HG02571 (cell line): ENCODE measurements around the gene TARM1.
A peak's percentile ranks its signal among the peaks of the same experiment; 100 is the strongest.

Experiments
- ATAC-seq: cut with Tn5 transposase; IDR thresholded peaks from one replicate; pipeline ENCODE4 v1.9.1; 2021; ENCODE audit warnings: mild to moderate bottlenecking, moderate library complexity; ENCODE audit not compliant: unreplicated experiment

The TARM1 gene

DNA sequence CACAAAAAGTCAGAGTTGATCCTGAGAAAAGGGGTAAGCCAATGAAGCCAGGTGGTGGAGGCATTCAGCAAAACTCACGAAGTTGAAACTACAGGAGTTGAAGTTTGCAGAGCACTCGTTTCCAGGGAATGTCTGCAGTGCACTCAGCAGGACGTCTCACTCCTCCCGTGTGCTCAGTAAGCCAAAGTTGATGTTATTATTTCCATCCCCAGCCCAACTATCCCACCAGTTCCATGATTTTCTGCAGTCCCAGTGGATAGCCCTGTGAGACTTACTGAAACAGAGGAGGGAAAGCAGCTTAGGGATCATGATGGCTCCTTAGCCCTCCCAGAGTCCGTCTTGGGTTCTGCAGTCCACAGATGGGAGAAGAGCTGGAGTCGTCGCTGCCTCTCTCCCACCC, at the start of gene TARM1:
TARM1 (minus strand) TSS at position 334 of the 400 bp plus-strand sequence; CDS start at position 309, 25 bp downstream.
- ATAC-seq: no peak

DNA sequence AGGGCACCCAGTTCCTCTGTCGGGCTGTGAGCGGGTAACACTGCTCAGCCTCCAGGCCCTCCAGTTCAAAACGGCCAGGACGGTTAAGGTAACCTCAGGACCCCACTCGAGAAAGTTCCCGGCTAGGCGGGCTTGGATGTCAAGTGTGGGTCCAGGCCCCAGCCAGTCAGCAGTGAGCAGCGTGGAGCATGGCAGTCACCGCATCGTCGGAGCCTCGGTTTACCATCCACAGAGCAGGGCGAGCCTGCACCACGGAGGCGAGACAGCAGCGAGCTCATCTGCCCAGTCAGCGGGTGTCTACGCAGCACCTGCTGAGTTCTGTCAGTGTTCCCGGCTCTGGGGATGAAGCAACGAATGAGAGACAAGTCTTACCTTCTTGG, 48.4 kb upstream of the TARM1 start:
- no peak for ATAC-seq

DNA sequence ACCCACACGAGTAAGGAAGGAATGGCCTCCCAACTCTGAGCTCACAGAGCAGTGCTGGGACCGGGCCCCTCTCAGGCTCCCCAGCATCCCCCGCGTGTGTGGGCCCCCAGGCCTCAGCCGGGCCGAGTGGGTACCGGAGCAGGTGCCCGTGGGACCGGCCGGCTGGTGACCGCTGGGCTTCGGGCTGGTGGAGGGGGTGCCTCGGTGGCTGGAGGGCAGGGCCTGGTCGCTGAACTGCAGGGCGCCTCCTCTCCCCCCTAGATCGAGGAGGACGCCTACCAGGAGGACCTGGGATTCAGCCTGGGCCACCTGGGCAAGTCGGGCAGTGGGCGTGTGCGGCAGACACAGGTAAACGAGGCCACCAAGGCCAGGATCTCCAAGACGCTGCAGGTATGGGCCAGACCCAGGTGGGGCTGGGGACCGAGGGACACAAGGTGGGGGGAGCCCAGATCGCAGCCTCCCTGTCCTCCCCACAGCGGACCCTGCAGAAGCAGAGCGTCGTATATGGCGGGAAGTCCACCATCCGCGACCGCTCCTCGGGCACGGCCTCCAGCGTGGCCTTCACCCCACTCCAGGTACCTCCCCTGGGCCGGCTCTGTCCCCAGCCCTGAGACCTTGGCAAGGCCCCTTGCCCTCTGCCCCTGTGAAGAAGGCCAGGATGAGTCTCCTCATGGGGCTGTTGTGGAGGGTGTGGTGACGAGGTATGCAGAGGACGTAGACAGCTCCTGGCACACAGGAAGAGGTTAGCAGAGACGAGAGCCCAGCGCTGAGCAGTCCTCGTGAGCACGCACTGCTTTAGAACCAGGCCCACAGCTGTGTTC, 47.8 kb upstream of the TARM1 start:
- ATAC-seq: no peak

DNA sequence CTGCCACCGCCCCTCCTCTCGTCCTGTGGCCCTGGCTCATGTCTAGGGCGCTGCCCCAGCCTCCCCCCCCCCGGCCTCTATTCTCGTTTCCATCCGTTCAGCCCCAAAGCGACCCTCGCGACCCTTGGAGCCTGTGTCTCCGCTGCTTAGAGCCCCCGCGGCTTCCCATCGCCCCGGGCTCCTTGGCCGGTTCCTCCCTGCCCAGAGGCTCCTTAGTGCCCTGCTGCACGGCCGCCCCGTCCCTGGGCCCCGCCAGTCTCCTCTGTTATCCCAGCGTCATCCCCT, 47.2 kb upstream of the TARM1 start:
- ATAC-seq: no peak

DNA sequence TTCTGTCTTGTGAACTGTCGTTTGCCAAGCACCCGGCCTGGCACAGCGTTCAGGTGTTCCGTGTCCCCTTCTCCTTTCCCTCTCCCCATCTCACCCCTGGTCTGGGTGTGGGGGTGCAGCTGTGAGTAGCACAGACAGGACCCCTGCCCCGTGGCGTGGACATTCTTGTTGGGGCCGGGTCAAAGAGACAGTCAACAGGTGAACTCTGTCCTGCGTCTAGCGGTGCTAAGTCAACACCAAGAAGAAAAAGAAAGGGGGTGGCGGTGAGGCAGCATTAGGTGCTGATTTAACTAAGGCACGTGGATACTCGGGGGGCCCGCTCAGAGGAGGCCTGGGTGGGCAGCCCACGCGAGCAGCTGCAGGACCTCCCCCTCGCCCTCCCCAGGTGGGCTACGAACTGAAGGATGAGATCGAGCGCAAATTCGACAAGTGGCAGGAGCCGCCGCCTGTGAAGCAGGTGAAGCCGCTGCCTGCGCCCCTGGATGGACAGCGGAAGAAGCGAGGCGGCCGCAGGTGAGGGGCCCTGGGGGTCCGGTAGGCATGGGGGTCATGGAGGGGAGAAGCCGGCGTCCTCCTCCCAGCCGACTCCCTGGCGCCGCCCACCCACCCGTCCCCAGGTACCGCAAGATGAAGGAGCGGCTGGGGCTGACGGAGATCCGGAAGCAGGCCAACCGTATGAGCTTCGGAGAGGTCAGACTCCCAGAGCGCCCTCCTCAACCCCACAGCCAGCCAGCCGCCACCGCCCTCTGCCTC, 46.7 kb upstream of the TARM1 start:
- ATAC-seq: no peak

DNA sequence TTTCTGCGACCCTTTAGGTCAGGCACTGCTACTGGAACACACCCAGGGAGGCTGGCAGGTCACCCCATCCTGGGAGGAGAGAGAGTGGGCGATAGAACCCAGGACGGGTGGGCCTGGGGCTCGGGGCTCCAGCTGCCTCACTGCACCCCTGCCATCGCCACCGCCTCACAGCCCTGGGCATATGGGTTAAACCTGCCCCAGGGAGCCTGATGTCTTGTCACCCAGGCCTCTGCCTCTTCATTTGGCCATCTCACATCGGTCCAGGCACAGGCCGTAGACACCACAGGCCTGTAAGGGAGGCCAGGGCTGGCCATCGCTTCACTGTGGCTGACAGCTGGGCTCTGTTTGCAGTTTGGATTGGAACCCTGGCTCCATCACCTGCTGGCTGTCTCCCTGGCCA, 44.5 kb upstream of the TARM1 start:
- no peak for ATAC-seq

DNA sequence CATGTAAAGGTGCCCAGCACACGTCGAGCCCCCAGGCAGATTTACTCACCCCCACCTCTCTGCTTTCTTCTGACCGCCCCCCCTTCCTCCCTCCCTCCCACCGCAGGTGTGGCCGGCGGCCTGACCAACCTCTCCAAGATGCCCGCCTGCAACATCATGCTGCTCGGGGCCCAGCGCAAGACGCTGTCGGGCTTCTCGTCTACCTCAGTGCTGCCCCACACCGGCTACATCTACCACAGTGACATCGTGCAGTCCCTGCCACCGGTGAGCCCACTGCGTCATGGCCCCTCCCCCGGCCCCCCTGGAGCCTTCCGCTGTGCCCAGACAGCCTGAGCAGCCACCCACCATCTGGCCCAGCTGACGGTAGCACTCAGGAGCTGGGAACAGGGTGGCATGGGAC, 43.2 kb upstream of the TARM1 start:
- no peak for ATAC-seq

DNA sequence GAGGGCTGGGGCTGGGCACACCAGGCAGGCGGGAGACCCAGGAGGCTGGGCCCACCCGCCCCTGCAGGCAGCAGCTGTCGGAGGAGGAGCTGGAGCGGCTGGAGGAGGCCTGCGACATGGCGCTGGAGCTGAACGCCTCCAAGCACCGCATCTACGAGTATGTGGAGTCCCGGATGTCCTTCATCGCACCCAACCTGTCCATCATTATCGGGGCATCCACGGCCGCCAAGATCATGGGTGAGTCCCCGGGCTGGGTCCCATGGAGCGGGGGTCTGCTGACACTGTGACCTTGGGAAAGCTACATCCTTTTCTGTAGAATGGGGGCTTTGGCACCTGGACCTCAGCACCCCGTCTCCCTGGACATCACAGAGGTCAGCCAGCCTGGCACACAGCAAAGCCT, 42.5 kb upstream of the TARM1 start:
- no peak for ATAC-seq

DNA sequence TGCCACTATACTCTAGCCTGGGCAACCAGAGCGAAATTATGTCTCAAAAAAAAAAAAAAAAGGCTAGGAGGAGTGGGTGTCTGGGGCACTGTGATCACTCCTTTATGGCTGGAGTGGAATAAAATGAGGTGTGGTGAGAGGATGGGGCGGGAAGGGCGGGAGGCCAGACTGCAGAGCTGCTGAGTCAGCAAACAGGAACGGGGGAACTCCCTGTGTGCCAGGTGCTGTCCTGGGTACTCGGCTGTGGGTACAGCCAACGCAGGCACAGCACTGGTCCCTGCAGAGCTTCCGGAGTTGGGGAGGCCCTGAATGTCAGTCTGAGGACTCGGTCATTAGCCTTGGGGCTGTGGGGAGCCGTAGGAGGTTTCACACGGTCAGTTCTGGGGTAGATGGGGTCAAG, 40.1 kb upstream of the TARM1 start:
- ATAC-seq: no peak

DNA sequence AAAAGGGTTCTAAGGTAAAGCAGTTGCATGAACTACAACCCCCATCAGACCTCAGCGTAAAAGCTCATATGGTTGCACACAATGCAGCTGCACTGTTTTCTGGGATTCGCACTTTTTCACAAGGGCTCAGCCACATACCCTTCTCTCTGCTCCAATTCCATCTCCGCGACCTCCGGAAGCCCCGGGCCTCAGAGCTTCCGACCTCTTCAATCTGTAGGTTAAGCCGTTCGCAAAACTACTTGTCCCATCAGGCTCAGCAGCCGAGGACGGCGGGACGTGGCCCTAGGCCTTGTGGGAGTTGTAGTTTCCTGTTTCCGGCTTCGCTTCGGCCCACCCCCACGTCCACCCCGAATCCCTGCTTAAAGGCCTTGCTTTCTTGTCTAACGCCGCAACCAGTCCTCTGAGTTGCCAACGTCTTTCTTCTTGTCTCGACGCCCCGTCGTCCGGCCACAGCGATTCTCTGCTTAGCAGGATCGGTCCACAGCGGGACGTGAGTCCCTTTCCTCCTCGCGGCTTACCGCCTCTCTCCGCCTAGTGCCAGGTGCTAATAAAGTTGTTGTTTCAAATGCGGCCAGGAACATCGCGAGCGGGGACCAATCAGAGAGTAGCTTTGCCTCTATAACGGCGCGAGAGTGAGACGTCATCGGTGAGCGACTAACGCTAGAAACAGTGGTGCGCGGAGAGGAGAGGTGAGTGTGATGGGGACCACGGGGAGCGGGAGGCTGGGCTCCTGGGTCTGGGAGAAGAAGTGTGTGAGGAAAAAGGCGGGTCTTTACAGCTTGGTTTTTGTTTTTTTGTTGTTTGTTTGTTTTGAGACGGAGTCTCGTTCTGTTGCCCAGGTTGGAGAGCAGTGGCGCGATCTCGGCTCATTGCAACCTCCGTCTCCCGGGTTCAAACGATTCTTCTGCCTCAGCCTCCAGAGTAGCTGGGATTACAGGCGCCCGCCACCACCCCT, 34.2 kb upstream of the TARM1 start, which contains the start of the genes PRPF31 and TFPT:
PRPF31 (plus strand) TSS at position 646 of the 955 bp plus-strand sequence. CDS start 2,525 bp downstream, outside the sequence.
TFPT (minus strand) TSS at position 549 of the 955 bp plus-strand sequence; CDS start at position 161, 388 bp downstream.
- ATAC-seq: peak; percentile 75

DNA sequence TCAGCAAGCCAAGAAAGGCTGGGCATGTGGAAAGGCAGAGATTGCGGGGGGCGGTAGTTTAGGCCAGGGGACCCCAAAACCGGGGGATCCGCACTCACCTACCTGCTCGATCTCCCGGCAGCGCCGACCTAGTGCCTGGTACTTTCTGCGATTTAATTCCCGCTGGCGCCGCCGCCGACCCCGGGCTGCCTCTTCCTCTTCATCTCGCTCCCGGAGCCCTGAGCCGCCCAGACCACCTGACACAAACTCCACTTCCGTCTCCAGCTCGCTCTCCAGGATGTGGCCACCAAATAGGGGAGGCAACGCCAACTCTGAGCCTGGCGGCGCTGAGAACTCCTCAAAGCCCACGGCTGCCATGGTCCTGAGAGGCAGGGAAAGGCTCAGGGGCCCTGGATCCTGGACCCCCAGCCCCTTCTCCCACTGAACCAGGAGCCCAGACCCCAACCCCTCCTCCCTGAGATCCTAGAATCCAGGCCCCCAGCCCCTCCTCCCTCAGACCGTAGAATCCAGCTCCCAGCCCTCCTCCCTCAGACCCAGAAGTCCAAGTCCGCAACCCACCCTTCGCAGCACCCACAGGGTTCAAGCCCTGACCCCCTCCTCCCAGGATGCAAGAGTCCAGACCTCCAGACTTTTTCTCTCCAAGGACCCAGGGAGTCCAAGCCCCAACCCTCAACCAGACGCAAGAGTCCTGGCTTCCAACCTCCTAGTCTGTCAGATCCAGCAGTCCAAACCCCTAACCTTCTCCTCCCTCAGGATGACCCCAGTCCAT, 33.4 kb upstream of the TARM1 start:
- no peak for ATAC-seq

DNA sequence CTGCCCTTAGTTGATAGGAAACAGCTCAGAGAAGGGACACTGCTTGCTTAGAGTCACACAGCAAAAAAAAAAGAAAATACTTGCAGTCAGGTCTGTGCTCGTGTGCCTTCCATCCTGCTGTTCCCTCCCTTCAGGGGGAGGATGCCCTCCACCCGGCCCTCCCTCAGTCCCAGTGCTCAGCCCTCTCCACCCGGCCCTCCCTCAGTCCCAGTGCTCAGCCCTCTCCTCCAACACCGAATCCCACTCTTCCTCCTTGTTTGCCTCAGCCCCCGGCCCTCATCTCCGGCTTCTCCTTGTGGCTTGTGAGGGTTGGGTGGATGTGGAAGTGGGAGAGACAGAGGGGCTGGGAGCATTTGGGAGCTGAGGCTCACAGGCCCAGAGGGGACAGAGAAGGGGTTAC, 28.5 kb upstream of the TARM1 start:
- ATAC-seq: no peak

DNA sequence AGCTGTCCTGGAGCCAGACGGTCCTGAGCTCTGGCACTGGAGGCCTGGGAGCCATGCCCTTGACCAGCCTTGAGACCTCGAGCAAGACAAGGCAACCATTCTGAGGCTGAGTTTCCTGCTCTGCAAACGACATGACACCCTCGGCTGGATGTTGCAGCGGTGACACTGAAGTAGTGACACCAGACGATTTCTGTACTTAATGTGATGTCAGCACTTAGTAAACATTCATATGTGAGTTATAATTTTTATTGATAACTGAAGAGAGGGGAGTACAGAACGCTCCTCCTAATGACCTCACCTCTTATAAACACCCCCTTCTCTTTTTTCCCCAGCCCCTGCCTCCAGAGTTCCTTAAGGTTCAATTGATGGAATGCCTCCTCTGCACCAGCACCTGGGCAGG, 27.3 kb upstream of the TARM1 start:
- no peak for ATAC-seq

DNA sequence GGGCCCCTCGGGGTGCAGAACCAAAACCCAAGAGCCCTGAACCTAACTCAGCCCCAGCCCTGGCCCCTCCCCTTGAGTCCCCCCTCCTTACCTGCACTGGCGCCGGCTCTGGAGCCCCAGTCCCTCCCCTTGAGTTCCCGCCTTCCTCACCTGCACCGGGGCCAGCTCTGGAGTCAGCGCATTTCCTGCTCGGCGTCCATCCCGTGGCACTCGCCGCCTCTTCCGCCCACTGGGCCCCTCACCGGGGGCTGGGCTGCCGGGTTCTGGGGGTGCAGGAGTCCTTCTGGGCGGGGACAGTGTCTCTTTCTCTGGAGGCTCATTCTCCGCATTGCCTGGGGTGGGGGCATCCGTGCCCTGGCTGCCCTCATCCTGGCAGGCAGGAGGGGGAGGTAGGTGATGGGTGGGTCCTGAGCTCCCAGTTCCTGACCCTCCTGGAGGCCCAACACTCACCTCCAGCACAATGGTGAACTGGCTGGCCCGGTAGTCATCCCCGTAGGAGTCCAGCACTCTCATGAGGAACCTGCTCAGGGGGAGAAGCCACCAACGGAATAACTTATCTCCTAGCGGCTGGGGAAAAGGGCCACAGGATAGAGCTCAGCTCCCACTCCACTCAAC, 26.8 kb upstream of the TARM1 start:
- ATAC-seq: no peak

DNA sequence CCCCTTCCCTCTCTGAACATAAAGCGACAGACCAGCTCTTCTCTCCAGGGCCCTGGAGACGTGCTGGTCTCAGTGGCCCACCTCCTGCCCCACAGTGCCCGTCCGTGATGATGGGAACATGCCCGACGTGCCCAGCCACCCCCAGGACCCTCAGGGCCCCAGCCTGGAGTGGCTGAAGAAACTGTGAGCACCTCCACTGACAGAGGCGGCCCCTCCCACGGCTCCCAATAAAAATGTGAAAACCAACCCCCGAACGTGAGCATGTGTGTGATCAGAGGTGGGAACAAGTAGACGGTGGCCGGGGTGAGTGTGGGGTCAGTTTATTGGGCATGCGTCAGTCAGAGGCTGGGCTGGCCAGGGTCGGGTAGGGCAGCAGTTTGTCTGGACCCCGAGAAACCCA, 25.6 kb upstream of the TARM1 start:
- no peak for ATAC-seq

DNA sequence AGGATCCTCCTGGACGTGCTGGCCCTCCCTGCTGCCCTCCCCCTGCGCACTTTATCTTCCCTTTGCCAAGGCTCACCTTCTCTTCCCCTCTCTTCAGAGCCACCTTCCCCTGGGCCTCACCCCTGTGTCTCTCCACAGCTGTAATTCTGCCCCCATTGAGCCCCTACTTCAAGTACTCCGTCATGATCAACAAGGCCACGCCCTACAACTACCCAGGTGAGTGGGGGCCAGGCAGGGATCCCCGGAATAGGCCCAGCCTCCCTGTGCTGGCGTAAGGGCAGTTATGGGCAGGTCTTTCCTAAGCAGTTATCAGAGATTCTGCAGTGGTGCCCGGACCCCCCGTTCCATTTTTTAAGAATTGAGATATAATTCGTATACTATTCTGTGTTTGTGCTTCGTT, 24.6 kb upstream of the TARM1 start:
- no peak for ATAC-seq

DNA sequence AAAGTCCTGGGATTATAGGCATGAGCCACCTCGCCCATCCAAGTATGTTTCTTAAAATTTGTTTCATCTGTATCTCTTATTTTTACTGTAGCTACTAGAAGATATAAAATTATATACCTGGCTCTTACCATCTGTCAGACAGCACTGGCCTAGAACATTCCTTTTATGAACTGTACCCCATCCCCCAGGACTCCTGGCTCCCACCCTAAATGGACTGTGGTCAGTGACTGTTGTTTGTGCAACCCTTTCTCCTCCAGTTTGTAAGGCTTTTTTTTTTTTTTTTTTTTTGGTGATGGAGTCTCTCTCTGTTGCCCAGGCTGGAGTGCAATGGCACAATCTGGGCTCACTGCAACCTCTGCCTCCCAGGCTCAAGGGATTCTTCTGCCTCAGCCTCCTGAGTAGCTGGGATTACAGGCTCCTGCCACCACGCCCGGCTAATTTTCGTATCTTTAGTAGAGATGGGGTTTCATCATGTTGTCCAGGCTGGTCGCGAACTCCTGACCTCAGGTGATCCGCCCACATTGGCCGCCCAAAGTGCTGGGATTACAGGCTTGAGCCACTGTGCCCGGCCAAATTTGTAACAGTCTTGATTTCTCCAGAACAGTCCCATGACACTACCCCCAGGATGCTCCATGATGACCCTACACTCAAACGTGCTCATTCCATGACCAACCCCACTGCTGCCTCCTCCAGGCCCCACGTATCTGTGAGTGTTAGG, 24.0 kb upstream of the TARM1 start:
- no peak for ATAC-seq

DNA sequence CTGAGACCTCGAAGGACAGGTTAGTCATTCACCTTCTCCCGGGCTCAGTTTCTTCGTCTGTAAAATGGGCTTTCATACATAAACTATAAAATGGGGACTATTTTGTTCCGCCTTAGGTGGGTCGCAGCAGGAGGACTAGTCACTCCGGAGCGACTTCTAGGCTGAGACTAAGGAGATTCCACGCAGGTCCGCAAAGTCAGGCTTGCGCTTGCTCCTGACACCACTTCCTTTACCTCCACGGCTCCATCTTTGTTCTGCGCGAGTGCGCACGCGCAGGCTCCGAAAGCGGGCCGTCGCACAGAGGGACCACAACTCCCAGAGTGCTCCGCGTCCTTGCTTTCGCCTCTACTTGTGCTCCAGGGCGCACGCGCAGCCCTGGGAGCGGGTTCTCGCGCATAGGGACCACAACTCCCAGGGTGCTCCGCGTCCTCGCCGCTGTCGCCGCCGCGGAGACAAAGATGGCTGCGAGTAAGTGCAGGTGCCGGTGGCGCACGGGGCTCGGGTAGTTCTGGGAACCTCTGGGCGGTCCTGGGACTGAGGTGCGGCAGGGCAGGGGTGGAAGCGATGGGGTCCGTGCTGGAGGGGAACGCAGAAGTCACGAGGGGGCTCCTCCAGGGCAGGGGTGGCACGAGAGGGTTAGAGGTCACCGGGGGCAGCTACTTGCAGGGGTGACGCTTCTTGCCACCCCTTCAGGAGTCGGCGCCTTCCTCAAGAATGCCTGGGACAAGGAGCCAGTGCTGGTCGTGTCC, 21.4 kb upstream of the TARM1 start, which contains the start of gene NDUFA3:
NDUFA3 (plus strand) TSS at position 435 of the 749 bp plus-strand sequence; CDS start at position 459, 24 bp downstream.
- ATAC-seq: peak; percentile 91
